ENCODE results near the gene LENG9. TPM values are rescaled to one million over a fixed set of nuclear protein-coding genes. Genes with fewer than 3 reads are reported as not detected.
A peak's percentile ranks its signal among the peaks of the same experiment; 100 is the strongest.

The LENG9 gene
- total RNA-seq, 1 donor from 2014 or later, result 7.2 TPM

- no peaks in the 10 kb centered on the region for H3K27me3 ChIP-seq
- H3K4me1 ChIP-seq, result peaks cover 4% of the 10 kb centered on the region
- H3K4me3 ChIP-seq, result no peak overlapping the region
- TF ChIP-seq, protein P1, sequence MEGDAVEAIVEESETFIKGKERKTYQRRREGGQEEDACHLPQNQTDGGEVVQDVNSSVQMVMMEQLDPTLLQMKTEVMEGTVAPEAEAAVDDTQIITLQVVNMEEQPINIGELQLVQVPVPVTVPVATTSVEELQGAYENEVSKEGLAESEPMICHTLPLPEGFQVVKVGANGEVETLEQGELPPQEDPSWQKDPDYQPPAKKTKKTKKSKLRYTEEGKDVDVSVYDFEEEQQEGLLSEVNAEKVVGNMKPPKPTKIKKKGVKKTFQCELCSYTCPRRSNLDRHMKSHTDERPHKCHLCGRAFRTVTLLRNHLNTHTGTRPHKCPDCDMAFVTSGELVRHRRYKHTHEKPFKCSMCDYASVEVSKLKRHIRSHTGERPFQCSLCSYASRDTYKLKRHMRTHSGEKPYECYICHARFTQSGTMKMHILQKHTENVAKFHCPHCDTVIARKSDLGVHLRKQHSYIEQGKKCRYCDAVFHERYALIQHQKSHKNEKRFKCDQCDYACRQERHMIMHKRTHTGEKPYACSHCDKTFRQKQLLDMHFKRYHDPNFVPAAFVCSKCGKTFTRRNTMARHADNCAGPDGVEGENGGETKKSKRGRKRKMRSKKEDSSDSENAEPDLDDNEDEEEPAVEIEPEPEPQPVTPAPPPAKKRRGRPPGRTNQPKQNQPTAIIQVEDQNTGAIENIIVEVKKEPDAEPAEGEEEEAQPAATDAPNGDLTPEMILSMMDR (IDR thresholded peaks at IDR 0.05), result peak; percentile 17
- no peaks in the 10 kb centered on the region for H3K36me3 ChIP-seq
- ATAC-seq (peak; percentile 52), DNase-seq (no peak)
- no peaks in the 10 kb centered on the region for H3K9me3 ChIP-seq
- intact Hi-C loops (cut with DNase I), result no loop called here
- no peak overlapping the region for H3K27ac ChIP-seq
These were observed 24.3 kb downstream of the LENG9 start for GRCh38 chr19:54439174-54439851.

GRCh38 chr19:54436628-54437252 lies 26.8 kb downstream of the LENG9 start:
- no peaks in the 10 kb centered on the region for H3K36me3 ChIP-seq
- no peaks in the 10 kb centered on the region for H3K27me3 ChIP-seq
- no peak overlapping the region for H3K4me3 ChIP-seq
- DNase-seq (no peak), ATAC-seq (no peak)
- TF ChIP-seq, protein P1 (IDR thresholded peaks at IDR 0.05), result no peak
- intact Hi-C loops (cut with DNase I), result no loop called here
- no peak overlapping the region for H3K27ac ChIP-seq
- H3K9me3 ChIP-seq, result no peaks in the 10 kb centered on the region
- H3K4me1 ChIP-seq, result peaks cover 4% of the 10 kb centered on the region

DNA sequence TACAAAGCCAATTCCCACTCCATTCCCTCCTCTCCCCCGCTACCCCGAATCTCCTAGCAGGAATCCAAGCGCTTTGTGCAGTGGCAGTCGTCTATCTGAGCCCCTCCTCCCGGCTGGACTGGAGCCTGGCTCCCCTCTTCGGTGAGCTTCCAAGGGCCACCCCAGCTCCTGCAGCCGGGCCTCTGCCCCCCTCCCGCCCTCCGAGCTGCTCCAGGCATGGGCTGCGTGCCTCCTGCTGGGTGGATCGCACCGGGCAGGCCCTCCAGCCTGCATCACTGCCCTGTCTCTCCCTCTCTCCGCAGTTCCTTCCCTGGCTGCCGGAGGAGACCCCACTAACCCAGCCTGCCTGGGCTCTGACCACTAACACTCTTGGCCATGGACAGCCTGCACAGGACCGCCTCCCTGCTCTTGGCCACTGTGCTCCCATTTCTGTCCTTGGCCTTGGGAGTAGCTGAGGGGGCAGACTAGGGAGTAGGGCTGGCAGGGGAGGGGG lies 27.5 kb downstream of the LENG9 start:
- intact Hi-C loops (cut with DNase I), result no loop called here
- Histone ChIP-seq H3K27me3 (no peaks in the 10 kb centered on the region), H3K36me3 (no peaks in the 10 kb centered on the region), H3K4me3 (no peak overlapping the region), H3K4me1 (peaks cover 11% of the 10 kb centered on the region), H3K9me3 (no peaks in the 10 kb centered on the region), H3K27ac (no peak overlapping the region)
- DNase-seq (no peak), ATAC-seq (no peak)
- TF ChIP-seq, protein P1 (IDR thresholded peaks at IDR 0.05), result no peak

GRCh38 chr19:54435551-54436016 lies 28.0 kb downstream of the LENG9 start:
- no peak overlapping the region for H3K27ac ChIP-seq
- H3K27me3 ChIP-seq, result peaks cover 4% of the 10 kb centered on the region
- no peak overlapping the region for H3K4me3 ChIP-seq
- intact Hi-C loops (cut with DNase I), result no loop called here
- ATAC-seq (no peak), DNase-seq (no peak)
- H3K36me3 ChIP-seq, result no peaks in the 10 kb centered on the region
- TF ChIP-seq, protein P1 (IDR thresholded peaks at IDR 0.05), result no peak
- peaks cover 15% of the 10 kb centered on the region for H3K4me1 ChIP-seq
- H3K9me3 ChIP-seq, result no peaks in the 10 kb centered on the region

DNA sequence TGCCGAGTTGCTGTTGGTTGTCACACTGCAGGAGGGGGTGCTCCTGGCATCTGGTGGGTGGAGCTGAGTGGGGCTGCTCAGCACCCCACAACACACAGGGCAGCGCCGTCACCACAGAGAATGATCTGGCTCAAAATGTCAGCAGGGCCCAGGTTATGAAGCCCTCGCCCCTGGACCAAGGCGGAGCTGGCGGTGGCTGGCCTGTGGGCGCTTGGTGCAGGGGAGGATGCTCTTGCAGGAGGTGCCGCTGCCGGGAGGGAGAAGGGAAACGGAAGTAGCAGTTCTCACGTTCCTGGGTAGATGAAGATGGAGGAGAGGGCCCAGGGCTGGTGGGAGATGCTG lies 28.7 kb downstream of the LENG9 start:
- Histone ChIP-seq H3K4me1 (peaks cover 20% of the 10 kb centered on the region), H3K36me3 (no peaks in the 10 kb centered on the region), H3K27ac (no peak overlapping the region), H3K27me3 (peaks cover 11% of the 10 kb centered on the region), H3K9me3 (no peaks in the 10 kb centered on the region), H3K4me3 (no peak overlapping the region)
- ATAC-seq (no peak), DNase-seq (no peak)
- intact Hi-C loops (cut with DNase I), result no loop called here
- TF ChIP-seq, protein P1 (IDR thresholded peaks at IDR 0.05), result no peak

All from upper lobe of right lung (tissue), 1 donor.